Mesenchymal stem cell (in vitro differentiated cells and primary cell): ENCODE data around the gene NRDE2.
A peak's percentile ranks its signal among the peaks of the same experiment; 100 is the strongest.

Experiments
- DNase-seq: peaks from one replicate; pipeline ENCODE4 v3.0.0-alpha.2; 2013
- H2AFZ ChIP-seq: one replicate; pipeline ENCODE4 v1.6.1; 2013; ENCODE audit warnings: low read depth, mild to moderate bottlenecking, control low read depth, inconsistent platforms, low read length, moderate library complexity
- H2AK5ac ChIP-seq: 2 replicates; pipeline ENCODE4 v1.6.1; 2013; ENCODE audit warnings: low read length, moderate library complexity, mild to moderate bottlenecking, inconsistent platforms; ENCODE audit not compliant: severe bottlenecking
- H2BK120ac ChIP-seq: one replicate; pipeline ENCODE4 v1.6.1; 2013; ENCODE audit warnings: low read depth, mild to moderate bottlenecking, inconsistent platforms, low read length, moderate library complexity
- H2BK12ac ChIP-seq, 2 experiments: one replicate each; pipeline ENCODE4 v1.6.1; 2013; ENCODE audit warnings: inconsistent platforms in 2 of 2, low read length in 2 of 2, mild to moderate bottlenecking in 2 of 2, moderate library complexity in 2 of 2, control low read depth in 1 of 2
- H2BK15ac ChIP-seq: one replicate; pipeline ENCODE4 v1.6.1; 2013; ENCODE audit warnings: mild to moderate bottlenecking, low read depth, inconsistent platforms; ENCODE audit not compliant: poor library complexity, severe bottlenecking
- H2BK5ac ChIP-seq: 2 replicates; pipeline ENCODE4 v1.6.1; 2013; ENCODE audit warnings: low read depth, mild to moderate bottlenecking, low read length, control low read depth, inconsistent platforms; ENCODE audit not compliant: poor library complexity, severe bottlenecking
- H3K14ac ChIP-seq, 2 experiments: one replicate each; pipeline ENCODE4 v1.6.1; 2013; ENCODE audit warnings: inconsistent platforms in 2 of 2, low read length in 2 of 2, control low read depth in 1 of 2, mild to moderate bottlenecking in 1 of 2, moderate library complexity in 1 of 2
- H3K18ac ChIP-seq, 2 experiments: one replicate each; pipeline ENCODE4 v1.6.1; 2013; ENCODE audit warnings: inconsistent platforms in 2 of 2, low read length in 2 of 2, control low read depth in 1 of 2, low read depth in 1 of 2, mild to moderate bottlenecking in 1 of 2
- H3K23ac ChIP-seq, 2 experiments: one replicate each; pipeline ENCODE4 v1.6.1; 2013; ENCODE audit warnings: inconsistent platforms in 2 of 2, low read length in 2 of 2, mild to moderate bottlenecking in 2 of 2, moderate library complexity in 2 of 2, control low read depth in 1 of 2
- H3K27ac ChIP-seq: 2 replicates; pipeline ENCODE4 v1.5.1; 2013; ENCODE audit warnings: mild to moderate bottlenecking, moderate library complexity, low read length, control low read depth, inconsistent platforms; ENCODE audit not compliant: poor library complexity, severe bottlenecking
- H3K27me3 ChIP-seq, 2 experiments: 2 replicates each; pipeline versions ENCODE4 v1.6.1 to v1.7.0; 2013; ENCODE audit warnings: low read length in 2 of 2, mild to moderate bottlenecking in 2 of 2, moderate library complexity in 2 of 2, control low read depth in 1 of 2, inconsistent platforms in 1 of 2; ENCODE audit not compliant: control insufficient read depth in 1 of 2, insufficient read depth in 1 of 2
- H3K36me3 ChIP-seq, 2 experiments: 2 replicates each; pipeline versions ENCODE4 v1.6.1 to v1.7.0; 2013; ENCODE audit warnings: low read length in 2 of 2, control low read depth in 1 of 2, inconsistent platforms in 1 of 2, low read depth in 1 of 2, mild to moderate bottlenecking in 1 of 2; ENCODE audit not compliant: insufficient read depth in 2 of 2, control insufficient read depth in 1 of 2
- H3K4ac ChIP-seq, 2 experiments: one replicate each; pipeline ENCODE4 v1.6.1; 2013; ENCODE audit warnings: inconsistent platforms in 2 of 2, low read length in 2 of 2, mild to moderate bottlenecking in 2 of 2, moderate library complexity in 2 of 2, control low read depth in 1 of 2, low read depth in 1 of 2
- H3K4me1 ChIP-seq: 2 replicates; pipeline ENCODE4 v1.6.1; 2013; ENCODE audit warnings: low read depth, low read length, control low read depth; ENCODE audit not compliant: control insufficient read depth, insufficient read depth
- H3K4me2 ChIP-seq: 2 replicates; pipeline ENCODE4 v1.6.1; 2013; ENCODE audit warnings: low read length, mild to moderate bottlenecking, inconsistent platforms; ENCODE audit not compliant: poor library complexity, severe bottlenecking
- H3K4me3 ChIP-seq, 2 experiments: 2 replicates each; pipeline versions ENCODE4 v1.5.1 to v1.7.0; 2013; ENCODE audit warnings: low read length in 2 of 2, mild to moderate bottlenecking in 2 of 2, control low read depth in 1 of 2, low read depth in 1 of 2; ENCODE audit not compliant: insufficient read depth in 1 of 2
- H3K79me1 ChIP-seq: replicated peaks from 2 replicates; pipeline ENCODE4 v1.6.1; 2013; ENCODE audit warnings: mild to moderate bottlenecking, control low read depth, low read length, inconsistent platforms; ENCODE audit not compliant: poor library complexity, severe bottlenecking
- H3K9ac ChIP-seq: 2 replicates; pipeline ENCODE4 v1.7.0; 2013; ENCODE audit warnings: mild to moderate bottlenecking, low read length, moderate library complexity
- H3K9me3 ChIP-seq: 2 replicates; pipeline ENCODE4 v1.7.0; 2013; ENCODE audit warnings: mild to moderate bottlenecking, low read length; ENCODE audit not compliant: control insufficient read depth
- H4K8ac ChIP-seq: one replicate; pipeline ENCODE4 v1.6.1; 2013; ENCODE audit warnings: inconsistent platforms, mild to moderate bottlenecking, low read length, moderate library complexity
- H4K91ac ChIP-seq: one replicate; pipeline ENCODE4 v1.6.1; 2013; ENCODE audit warnings: mild to moderate bottlenecking, low read length, inconsistent platforms
- WGBS: methylation state at CpG from one replicate; pipeline ENCODE4 v1.1.7; 2013; ENCODE audit warnings: mixed read lengths; 5-methylcytosine and 5-hydroxymethylcytosine counted together

The NRDE2 gene

DNA sequence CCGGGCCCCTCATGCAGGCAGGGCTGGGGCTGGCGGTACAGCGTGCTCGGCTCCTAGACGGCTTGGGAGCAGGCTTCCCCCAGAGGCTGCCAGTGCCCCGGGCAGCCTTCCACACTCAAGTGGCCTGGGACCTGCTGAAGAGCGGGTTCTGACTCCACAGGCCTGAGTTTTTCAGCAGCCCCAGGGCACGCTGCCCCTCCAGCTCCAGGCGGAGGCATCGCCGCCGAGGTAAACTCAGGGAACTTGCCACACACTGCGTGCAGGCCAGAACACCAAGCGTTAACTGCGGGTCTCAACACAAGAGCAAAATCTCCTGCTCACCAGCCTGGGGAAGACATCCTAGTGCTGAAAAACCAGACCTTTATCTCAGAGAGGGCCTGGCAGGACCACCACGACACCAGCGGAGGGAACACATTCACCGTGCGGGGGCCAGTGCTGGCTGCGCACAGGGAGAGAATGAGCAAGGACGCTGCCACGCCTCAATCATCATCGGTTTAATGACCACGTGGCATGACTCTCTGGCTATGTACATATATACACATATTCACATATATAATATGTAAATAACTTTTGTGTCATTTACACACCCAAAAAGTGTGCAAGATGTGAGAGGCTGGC lies 54.1 kb downstream of the NRDE2 start:
- DNase-seq = no peak
- Histone ChIP-seq H3K9me3 (no peaks in the 10 kb centered on the region), H3K4me3 (no peak overlapping the region), H2BK12ac (no peak overlapping the region), H3K23ac (no peak overlapping the region), H3K4me2 (no peak overlapping the region), H2BK15ac (no peak overlapping the region), H3K4me1 (peaks cover 19% of the 10 kb centered on the region), H3K14ac (no peak overlapping the region), H2BK120ac (no peak overlapping the region), H4K91ac (no peak overlapping the region), H2AK5ac (no peak overlapping the region), H2AFZ (no peak overlapping the region), H2BK5ac (no peak overlapping the region), H3K4ac (no peak overlapping the region), H3K18ac (no peak overlapping the region), H4K8ac (no peak overlapping the region), H3K36me3 (peaks cover 51 to 52% of the 10 kb centered on the region in 2 experiments), H3K27ac (no peak overlapping the region), H3K27me3 (no peaks in the 10 kb centered on the region), H3K79me1 (peaks cover 10% of the 10 kb centered on the region), H3K9ac (no peak overlapping the region)
- WGBS = 96% methylated on average over 20 of the region's 24 CpGs

DNA sequence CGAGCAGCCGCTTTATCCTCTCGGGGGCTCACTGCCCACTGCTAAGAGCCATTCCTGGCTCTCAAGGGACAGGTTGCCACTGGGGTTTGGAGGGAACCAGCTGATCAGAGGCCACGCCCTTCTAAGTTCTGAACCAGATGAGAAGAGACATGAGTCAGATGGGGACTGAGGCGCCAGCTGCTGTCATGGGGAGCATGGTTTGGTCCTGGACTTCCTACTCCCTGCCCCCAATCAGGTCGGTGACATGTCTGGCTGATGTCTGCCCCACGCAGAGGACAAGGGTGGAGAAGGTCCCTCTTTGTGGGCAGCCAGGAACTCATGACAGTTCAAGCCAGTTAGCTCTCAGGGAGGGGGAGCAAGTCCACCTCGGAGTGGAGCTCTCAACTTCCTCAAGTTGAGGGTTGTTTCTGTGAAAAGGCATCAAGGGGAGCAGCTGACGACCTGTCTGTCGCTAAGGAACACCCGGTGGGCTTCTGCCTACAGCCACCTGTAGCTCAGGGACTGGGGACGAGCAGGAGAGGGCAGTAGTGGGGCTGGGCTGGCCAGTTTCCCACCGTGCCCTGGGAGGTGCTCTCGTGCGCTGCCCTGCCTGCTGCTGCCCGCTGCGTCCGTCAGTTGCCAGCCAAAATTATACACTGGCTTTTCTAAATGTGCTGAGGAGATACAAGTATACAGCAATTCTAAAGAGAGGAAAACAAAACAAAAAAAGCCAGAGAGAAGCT lies 54.9 kb downstream of the NRDE2 start:
- H3K27me3 ChIP-seq = no peaks in the 10 kb centered on the region
- no peak overlapping the region for H2BK15ac ChIP-seq
- no peak overlapping the region for H3K18ac ChIP-seq
- H3K4me2 ChIP-seq = no peak overlapping the region
- no peak overlapping the region for H2BK5ac ChIP-seq
- peaks cover 10% of the 10 kb centered on the region for H3K79me1 ChIP-seq
- H3K23ac ChIP-seq = no peak overlapping the region
- H3K9ac ChIP-seq = no peak overlapping the region
- WGBS = 79% methylated on average over 15 of the region's 18 CpGs
- no peak overlapping the region for H3K14ac ChIP-seq
- no peak overlapping the region for H4K91ac ChIP-seq
- H4K8ac ChIP-seq = no peak overlapping the region
- no peak overlapping the region for H3K27ac ChIP-seq
- no peak overlapping the region for H2AK5ac ChIP-seq
- no peak for DNase-seq
- peaks cover 19% of the 10 kb centered on the region for H3K4me1 ChIP-seq
- H2AFZ ChIP-seq = no peak overlapping the region
- H3K4ac ChIP-seq = no peak overlapping the region
- H3K36me3 ChIP-seq = peaks cover 57 to 59% of the 10 kb centered on the region in 2 experiments
- no peak overlapping the region for H2BK120ac ChIP-seq
- no peak overlapping the region for H2BK12ac ChIP-seq
- H3K9me3 ChIP-seq = no peaks in the 10 kb centered on the region
- no peak overlapping the region for H3K4me3 ChIP-seq

DNA sequence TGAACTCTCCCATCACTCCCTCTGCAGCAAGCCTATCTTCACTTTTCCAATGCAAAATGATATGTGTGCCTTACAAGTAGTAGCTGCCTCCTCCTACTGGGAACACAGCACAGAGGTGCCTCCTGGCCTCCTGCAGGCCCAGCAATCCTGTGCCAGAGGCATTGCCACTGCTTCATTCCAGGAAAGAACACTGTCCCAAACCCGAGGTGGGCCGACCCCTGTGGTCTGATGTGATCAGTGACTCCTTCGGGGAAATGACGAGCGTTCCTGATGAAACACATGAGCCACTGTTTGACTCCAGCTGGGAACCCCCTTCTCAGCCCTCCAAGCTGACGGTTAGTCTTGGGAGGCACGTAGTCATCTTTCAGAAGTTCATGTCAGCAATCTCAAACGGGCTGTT lies 55.9 kb downstream of the NRDE2 start:
- Histone ChIP-seq H4K91ac (no peak overlapping the region), H3K36me3 (peaks cover 58 to 69% of the 10 kb centered on the region in 2 experiments), H4K8ac (no peak overlapping the region), H3K27ac (peak overlapping the region; percentile 49), H2BK5ac (no peak overlapping the region), H3K23ac (no peak overlapping the region), H3K79me1 (peaks cover 10% of the 10 kb centered on the region), H3K14ac (no peak overlapping the region), H3K18ac (no peak overlapping the region), H3K9ac (peak overlapping the region; percentile 28), H3K4ac (no peak overlapping the region), H2BK120ac (no peak overlapping the region), H3K9me3 (no peaks in the 10 kb centered on the region), H3K27me3 (no peaks in the 10 kb centered on the region), H2AK5ac (no peak overlapping the region), H2BK12ac (no peak overlapping the region), H3K4me1 (peaks cover 14% of the 10 kb centered on the region), H2BK15ac (no peak overlapping the region), H2AFZ (no peak overlapping the region), H3K4me3 (no peak overlapping the region), H3K4me2 (no peak overlapping the region)
- WGBS = 88% methylated on average over 8 of the region's 8 CpGs
- DNase-seq = peak; percentile 27

DNA sequence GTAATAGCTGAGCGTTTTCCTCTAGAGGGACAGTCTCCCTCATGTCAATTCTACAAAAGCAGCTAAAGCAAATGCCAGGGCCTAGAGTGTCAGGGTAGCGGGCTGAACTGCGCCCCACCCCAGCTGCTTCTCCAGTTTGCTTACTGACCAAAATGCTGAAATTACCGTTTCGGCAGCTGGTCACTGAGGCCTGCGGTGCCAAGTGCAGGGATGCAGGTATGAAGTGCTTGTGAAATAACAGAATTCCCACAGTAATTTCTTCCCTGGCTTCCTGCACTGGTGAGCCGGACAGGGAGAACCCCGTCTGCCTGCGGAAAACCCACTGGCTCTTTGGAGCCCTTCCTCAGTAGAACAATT lies 56.3 kb downstream of the NRDE2 start:
- Histone ChIP-seq H4K8ac (no peak overlapping the region), H3K9ac (peak overlapping the region; percentile 28), H2BK12ac (no peak overlapping the region), H3K4me2 (no peak overlapping the region), H3K79me1 (peaks cover 12% of the 10 kb centered on the region), H3K4me3 (no peak overlapping the region), H3K9me3 (no peaks in the 10 kb centered on the region), H3K23ac (no peak overlapping the region), H3K18ac (no peak overlapping the region), H3K27me3 (no peaks in the 10 kb centered on the region), H3K4ac (no peak overlapping the region), H2BK5ac (no peak overlapping the region), H3K36me3 (peaks cover 61 to 70% of the 10 kb centered on the region in 2 experiments), H2AK5ac (no peak overlapping the region), H2AFZ (no peak overlapping the region), H2BK15ac (no peak overlapping the region), H3K4me1 (peaks cover 12% of the 10 kb centered on the region), H2BK120ac (no peak overlapping the region), H3K14ac (no peak overlapping the region), H3K27ac (peak overlapping the region; percentile 49), H4K91ac (no peak overlapping the region)
- WGBS = 94% methylated on average over 9 of the region's 9 CpGs
- peak; percentile 20 for DNase-seq
